Activated CD4-positive, alpha-beta T cell treated with anti-CD3 and anti-CD28 coated beads, Interleukin-2, amount 10 ng/mL, durations not matched to agents 7 days and 5 days (primary cell): ENCODE results near the gene MAG. TPM values are rescaled to one million over a fixed set of nuclear protein-coding genes. Genes with fewer than 3 reads are reported as not detected.

Experiments
- CTCF ChIA-PET: fragments of 350-600 bp; sonication (Branson Sonifier 250); formaldehyde crosslinking; loops from one replicate; lab custom pipeline; 2021; ENCODE audit warnings: antibody characterized with exemption; lab: Charles Lee
- POLR2A ChIA-PET: fragments of 350-600 bp; sonication (Branson Sonifier 250); formaldehyde crosslinking; loops from one replicate; lab custom pipeline; 2021; ENCODE audit warnings: antibody characterized with exemption; lab: Charles Lee
- DNase-seq: peaks from one replicate; pipeline ENCODE4 v3.0.0-alpha.2; 2020
- H3K27ac Mint-ChIP-seq: one replicate; pipeline ENCODE4 v1.8.0; 2021; ENCODE audit warnings: mild to moderate bottlenecking, moderate library complexity, mixed read lengths
- H3K27me3 Mint-ChIP-seq: one replicate; pipeline ENCODE4 v1.8.0; 2021; ENCODE audit warnings: mixed read lengths
- H3K36me3 Mint-ChIP-seq: one replicate; pipeline ENCODE4 v1.8.0; 2021; ENCODE audit warnings: low read depth, mixed read lengths
- H3K4me1 Mint-ChIP-seq: one replicate; pipeline ENCODE4 v1.8.0; 2021; ENCODE audit warnings: mixed read lengths
- H3K4me3 Mint-ChIP-seq: one replicate; pipeline ENCODE4 v1.8.0; 2021; ENCODE audit warnings: mild to moderate bottlenecking, moderate library complexity, mixed read lengths
- H3K9me3 Mint-ChIP-seq: one replicate; pipeline ENCODE4 v1.8.0; 2021; ENCODE audit warnings: mixed read lengths
- total RNA-seq, 2 experiments: library from RNA; stranded (reverse); gene quantifications; one replicate each; pipeline ENCODE4 v1.2.3, GENCODE V29; 2021

MAG gene
- total RNA-seq, 2 experiments from 2014 or later = not detected

DNA sequence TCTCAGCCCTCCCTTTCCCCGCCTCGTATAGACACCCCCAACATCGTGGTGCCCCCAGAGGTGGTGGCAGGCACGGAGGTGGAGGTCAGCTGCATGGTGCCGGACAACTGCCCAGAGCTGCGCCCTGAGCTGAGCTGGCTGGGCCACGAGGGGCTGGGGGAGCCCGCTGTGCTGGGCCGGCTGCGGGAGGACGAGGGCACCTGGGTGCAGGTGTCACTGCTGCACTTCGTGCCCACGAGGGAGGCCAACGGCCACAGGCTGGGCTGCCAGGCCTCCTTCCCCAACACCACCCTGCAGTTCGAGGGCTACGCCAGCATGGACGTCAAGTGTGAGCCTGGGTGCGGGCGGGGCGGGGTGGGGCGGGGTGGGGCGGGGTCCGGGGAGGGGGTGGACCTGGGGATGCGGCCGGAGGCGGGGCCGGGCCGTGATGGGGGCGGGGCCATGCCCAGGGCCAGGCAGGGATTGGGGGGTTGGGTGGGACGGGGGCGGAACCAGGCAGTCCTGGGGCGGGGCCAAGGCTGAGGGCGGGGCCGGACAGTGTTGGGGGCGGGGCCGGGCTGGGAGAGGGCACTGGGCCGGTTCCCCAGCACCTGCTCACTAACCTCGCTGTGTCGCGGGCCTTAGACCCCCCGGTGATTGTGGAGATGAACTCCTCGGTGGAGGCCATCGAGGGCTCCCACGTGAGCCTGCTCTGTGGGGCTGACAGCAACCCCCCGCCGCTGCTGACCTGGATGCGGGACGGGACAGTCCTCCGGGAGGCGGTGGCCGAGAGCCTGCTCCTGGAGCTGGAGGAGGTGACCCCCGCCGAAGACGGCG lies 7.8 kb downstream of the MAG start:
- Mint-ChIP-seq H3K27ac (no peak overlapping the region), H3K36me3 (no peaks in the 10 kb centered on the region), H3K4me3 (no peak overlapping the region), H3K4me1 (peaks cover 8% of the 10 kb centered on the region), H3K9me3 (no peaks in the 10 kb centered on the region), H3K27me3 (no peaks in the 10 kb centered on the region)
- POLR2A ChIA-PET = no interaction called here
- CTCF ChIA-PET = no interaction called here
- DNase-seq = no peak

DNA sequence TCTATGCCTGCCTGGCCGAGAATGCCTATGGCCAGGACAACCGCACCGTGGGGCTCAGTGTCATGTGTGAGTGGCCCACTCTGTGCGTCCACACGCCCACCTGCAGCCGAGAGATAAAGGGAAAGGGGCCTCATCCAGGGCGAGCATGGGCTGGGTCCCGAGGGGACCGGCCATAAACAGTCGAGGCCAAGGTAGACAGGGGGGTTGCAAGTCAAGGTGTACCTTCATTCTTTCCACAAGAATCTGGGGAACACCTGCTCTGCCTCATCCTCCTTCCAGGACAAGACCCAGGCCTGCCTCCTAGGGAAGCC lies 8.3 kb downstream of the MAG start:
- CTCF ChIA-PET = no interaction called here
- no peaks in the 10 kb centered on the region for H3K36me3 Mint-ChIP-seq
- H3K27me3 Mint-ChIP-seq = no peaks in the 10 kb centered on the region
- H3K27ac Mint-ChIP-seq = no peak overlapping the region
- no peak for DNase-seq
- H3K4me3 Mint-ChIP-seq = no peak overlapping the region
- no peaks in the 10 kb centered on the region for H3K9me3 Mint-ChIP-seq
- H3K4me1 Mint-ChIP-seq = peaks cover 8% of the 10 kb centered on the region
- POLR2A ChIA-PET = no interaction called here

DNA sequence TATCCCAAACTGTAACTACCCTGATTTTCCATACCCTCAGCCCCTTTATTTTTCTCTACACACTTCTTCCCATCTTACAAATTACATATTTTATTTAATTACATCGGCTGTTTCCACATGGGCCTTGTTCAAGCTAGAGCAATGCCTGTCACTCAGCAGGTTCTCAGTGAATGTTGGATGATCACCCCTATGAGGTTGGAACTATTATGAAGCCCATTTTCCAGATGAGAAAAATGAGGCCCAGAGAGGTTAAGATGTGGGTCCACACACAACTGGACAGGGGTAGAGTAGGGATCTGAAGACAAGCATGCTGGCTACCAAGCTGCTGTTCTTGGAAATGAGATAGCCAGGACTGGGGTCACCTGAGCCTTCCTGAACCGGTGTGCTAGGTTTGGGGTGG lies 10.0 kb downstream of the MAG start:
- POLR2A ChIA-PET = no interaction called here
- H3K4me3 Mint-ChIP-seq = no peak overlapping the region
- CTCF ChIA-PET = no interaction called here

DNA sequence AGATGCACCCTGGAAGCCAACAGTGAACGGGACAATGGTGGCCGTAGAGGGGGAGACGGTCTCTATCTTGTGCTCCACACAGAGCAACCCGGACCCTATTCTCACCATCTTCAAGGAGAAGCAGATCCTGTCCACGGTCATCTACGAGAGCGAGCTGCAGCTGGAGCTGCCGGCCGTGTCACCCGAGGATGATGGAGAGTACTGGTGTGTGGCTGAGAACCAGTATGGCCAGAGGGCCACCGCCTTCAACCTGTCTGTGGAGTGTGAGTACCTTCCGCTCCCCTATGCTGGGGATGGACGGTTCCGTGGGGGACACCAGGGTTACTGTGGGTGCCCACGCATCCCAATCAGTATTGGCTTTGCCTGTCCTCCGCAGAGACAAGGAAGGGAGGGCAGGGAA lies 10.5 kb downstream of the MAG start:
- no peaks in the 10 kb centered on the region for H3K4me1 Mint-ChIP-seq
- DNase-seq = no peak
- H3K36me3 Mint-ChIP-seq = no peaks in the 10 kb centered on the region
- no peaks in the 10 kb centered on the region for H3K9me3 Mint-ChIP-seq
- H3K27ac Mint-ChIP-seq = no peak overlapping the region
- H3K27me3 Mint-ChIP-seq = no peaks in the 10 kb centered on the region
- POLR2A ChIA-PET = no interaction called here
- H3K4me3 Mint-ChIP-seq = no peak overlapping the region
- CTCF ChIA-PET = no interaction called here

More for the DNA sequence above, 10.0 kb downstream of the MAG start:
- no peaks in the 10 kb centered on the region for H3K4me1 Mint-ChIP-seq
- no peaks in the 10 kb centered on the region for H3K36me3 Mint-ChIP-seq
- DNase-seq = no peak
- H3K9me3 Mint-ChIP-seq = no peaks in the 10 kb centered on the region
- H3K27ac Mint-ChIP-seq = no peak overlapping the region
- no peaks in the 10 kb centered on the region for H3K27me3 Mint-ChIP-seq

DNA sequence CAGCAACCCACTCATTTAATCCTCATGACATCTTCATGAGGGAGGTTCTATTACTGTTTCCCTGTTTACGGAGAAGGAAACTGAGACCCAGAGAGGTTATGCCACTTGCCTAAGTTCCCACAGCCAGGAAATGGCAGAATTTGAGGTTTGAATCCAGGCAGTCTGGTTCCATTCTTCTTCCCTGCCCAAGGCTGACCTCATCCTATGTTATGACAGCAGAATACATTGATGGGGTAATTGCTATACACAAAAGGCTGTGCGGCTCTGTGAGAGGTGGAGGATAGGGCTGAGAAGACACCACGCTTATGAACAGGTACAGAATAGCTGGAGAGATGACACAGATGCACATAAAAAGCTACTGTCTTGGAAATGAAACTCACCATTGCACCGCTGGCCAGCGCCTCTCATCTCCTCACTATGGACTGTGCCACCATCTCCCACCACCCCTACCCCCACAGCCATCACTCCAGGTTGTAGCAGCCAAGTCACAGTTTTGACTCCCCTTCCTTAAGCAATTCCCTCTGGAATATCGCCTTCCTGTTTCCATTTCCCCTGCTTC lies 11.5 kb downstream of the MAG start:
- DNase-seq = no peak
- ChIA-PET CTCF (interaction anchor here (1.3 kb wide), 1 partner anchor 9 kb away, joined by 5 read pairs; no protein-coding TSS in a partner anchor), POLR2A (no interaction called here)
- H3K4me1 Mint-ChIP-seq = no peaks in the 10 kb centered on the region
- no peak overlapping the region for H3K27ac Mint-ChIP-seq
- no peaks in the 10 kb centered on the region for H3K36me3 Mint-ChIP-seq
- H3K9me3 Mint-ChIP-seq = no peaks in the 10 kb centered on the region
- H3K4me3 Mint-ChIP-seq = no peak overlapping the region
- no peaks in the 10 kb centered on the region for H3K27me3 Mint-ChIP-seq

DNA sequence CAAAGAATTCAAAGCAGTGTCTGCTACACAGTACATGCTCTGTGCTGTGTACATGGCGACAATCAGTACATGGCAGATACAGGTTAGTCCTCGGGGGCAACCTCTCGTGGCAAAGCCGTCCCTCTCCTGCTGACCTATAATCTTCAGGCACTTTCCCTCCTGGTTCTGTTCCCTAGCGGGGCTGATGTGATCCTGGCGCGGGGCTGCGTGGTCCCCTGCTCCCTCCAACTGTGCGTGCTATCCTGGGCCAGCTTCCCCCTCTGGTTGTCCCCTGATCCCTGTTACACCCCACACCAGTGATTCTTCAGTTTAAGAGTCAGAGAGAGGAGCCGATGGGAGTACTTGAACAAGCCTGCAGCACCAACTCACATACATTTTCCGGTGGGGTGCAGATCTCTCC lies 12.1 kb downstream of the MAG start:
- Mint-ChIP-seq H3K36me3 (no peaks in the 10 kb centered on the region), H3K27ac (no peak overlapping the region), H3K4me1 (no peaks in the 10 kb centered on the region), H3K27me3 (no peaks in the 10 kb centered on the region), H3K4me3 (no peak overlapping the region), H3K9me3 (no peaks in the 10 kb centered on the region)
- DNase-seq = no peak
- ChIA-PET POLR2A (no interaction called here), CTCF (interaction anchor here (1.3 kb wide), 1 partner anchor 10 kb away, joined by 5 read pairs; no protein-coding TSS in a partner anchor)

DNA sequence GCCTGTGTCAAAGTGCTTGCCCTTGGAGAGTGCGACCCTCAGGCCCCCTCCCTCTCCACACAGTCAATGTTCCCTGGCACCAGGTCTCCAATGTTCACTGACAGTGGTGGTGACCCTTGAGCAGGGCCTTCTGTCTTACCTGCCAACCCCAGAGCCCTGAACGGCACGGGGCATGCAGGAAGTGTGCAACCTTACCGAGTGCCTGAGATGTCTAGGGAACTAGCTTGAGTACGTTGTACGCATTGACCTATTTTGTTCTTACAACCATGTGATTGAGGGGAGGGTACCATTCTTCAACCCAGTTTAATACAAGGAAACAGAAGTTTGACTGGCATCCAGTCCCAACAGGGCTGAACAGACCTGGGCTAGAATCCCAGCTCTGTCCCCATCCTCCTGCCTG lies 13.2 kb downstream of the MAG start:
- POLR2A ChIA-PET = no interaction called here
- no peak for DNase-seq
- Mint-ChIP-seq H3K4me3 (no peak overlapping the region), H3K4me1 (no peaks in the 10 kb centered on the region), H3K36me3 (no peaks in the 10 kb centered on the region), H3K9me3 (no peaks in the 10 kb centered on the region), H3K27me3 (no peaks in the 10 kb centered on the region), H3K27ac (no peak overlapping the region)
- CTCF ChIA-PET = interaction anchor here (0.6 kb wide), 1 partner anchor 347 kb away, joined by 3 read pairs; no protein-coding TSS in a partner anchor

DNA sequence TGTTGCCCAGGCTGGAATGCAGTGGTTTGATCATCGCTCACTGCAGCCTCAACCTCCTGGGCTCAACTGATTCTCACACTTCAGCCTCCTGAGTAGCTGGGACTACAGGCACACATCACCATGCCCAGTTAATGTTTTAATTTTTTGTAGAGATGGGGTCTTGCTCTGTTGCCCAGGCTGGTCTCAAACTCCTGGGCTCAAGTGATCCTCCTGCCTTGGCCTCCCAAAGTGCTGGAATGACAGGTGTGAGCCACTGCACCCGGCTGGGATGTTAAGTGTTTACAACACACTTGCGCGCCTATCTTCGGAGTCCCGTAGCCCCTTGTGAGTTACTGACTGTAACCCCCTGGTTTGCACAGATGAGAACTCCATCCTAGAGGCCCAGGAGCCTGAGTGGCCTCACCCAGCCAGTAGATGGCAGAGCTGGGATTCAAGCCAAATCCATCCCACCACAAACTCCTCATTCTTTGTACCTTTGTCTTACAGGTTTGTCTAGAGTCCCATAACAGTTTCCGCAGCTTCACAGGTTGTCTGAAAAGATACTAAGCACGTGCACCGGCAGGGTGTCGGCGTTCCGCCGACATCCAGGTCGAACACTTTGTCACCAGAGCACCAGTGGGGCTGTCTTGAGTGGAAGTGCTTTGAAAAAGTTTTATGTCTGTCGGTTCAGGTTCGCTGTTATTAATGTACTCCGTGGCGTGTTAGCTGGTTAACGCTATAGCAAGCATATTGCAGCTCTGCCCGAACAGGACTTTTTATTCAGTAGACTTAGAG lies 14.7 kb downstream of the MAG start:
- Mint-ChIP-seq H3K27ac (no peak overlapping the region), H3K4me1 (peaks cover 3% of the 10 kb centered on the region), H3K27me3 (no peaks in the 10 kb centered on the region), H3K4me3 (no peak overlapping the region), H3K9me3 (no peaks in the 10 kb centered on the region), H3K36me3 (no peaks in the 10 kb centered on the region)
- ChIA-PET CTCF (interaction anchor here (0.7 kb wide), 1 partner anchor 159 kb away, joined by 3 read pairs; no protein-coding TSS in a partner anchor), POLR2A (no interaction called here)
- DNase-seq = no peak

DNA sequence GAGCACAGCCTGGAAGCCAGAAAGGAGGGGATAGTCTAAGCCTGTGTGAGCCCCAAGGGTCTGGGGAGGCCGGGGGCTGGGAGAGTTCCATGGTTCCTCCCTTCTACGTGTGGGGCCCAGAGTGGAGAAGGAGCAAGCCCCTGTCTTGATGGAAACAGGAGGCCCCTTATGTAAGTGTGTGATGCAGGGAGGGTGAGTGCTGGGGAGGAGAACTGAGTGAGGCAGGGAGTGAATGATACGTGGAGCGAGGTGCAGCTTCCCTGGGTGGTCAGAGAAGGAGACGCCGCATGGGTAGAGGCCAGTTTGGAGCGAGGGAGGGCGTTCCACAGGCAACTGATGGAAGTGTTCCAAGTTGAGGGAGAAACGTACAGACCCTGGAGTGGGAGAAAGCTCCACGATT lies 16.0 kb downstream of the MAG start:
- H3K4me1 Mint-ChIP-seq = peaks cover 3% of the 10 kb centered on the region
- ChIA-PET CTCF (interaction anchor here (1.2 kb wide), 1 partner anchor 26 kb away, joined by 4 read pairs; no protein-coding TSS in a partner anchor), POLR2A (no interaction called here)
- no peak for DNase-seq
- no peak overlapping the region for H3K4me3 Mint-ChIP-seq
- H3K9me3 Mint-ChIP-seq = no peaks in the 10 kb centered on the region
- no peaks in the 10 kb centered on the region for H3K36me3 Mint-ChIP-seq
- no peaks in the 10 kb centered on the region for H3K27me3 Mint-ChIP-seq
- peak overlapping the region; percentile 38 for H3K27ac Mint-ChIP-seq

DNA sequence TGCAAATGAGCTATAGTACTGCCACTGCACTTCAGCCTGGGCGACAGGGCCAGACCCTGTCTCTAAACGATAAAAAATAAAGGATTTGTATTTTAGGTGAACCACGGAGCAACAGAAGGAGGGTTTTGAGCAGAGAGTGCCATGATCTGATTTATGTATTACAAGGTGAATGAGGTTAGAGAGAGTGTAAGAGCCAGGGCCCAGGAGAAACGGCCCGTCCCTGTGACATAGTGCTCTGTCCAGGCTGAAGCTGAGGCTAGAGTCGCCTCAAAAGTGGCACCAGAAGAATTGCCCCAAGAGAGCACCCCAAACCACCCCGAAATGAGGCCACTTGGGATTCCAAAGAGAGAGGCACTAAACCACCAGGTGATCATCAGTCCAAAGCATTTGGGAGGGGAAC lies 16.9 kb downstream of the MAG start:
- ChIA-PET CTCF (no interaction called here), POLR2A (no interaction called here)
- no peak overlapping the region for H3K4me3 Mint-ChIP-seq
- peaks cover 3% of the 10 kb centered on the region for H3K4me1 Mint-ChIP-seq
- no peak for DNase-seq
- no peaks in the 10 kb centered on the region for H3K36me3 Mint-ChIP-seq
- peaks cover 2% of the 10 kb centered on the region for H3K27me3 Mint-ChIP-seq
- no peak overlapping the region for H3K27ac Mint-ChIP-seq
- H3K9me3 Mint-ChIP-seq = no peaks in the 10 kb centered on the region

DNA sequence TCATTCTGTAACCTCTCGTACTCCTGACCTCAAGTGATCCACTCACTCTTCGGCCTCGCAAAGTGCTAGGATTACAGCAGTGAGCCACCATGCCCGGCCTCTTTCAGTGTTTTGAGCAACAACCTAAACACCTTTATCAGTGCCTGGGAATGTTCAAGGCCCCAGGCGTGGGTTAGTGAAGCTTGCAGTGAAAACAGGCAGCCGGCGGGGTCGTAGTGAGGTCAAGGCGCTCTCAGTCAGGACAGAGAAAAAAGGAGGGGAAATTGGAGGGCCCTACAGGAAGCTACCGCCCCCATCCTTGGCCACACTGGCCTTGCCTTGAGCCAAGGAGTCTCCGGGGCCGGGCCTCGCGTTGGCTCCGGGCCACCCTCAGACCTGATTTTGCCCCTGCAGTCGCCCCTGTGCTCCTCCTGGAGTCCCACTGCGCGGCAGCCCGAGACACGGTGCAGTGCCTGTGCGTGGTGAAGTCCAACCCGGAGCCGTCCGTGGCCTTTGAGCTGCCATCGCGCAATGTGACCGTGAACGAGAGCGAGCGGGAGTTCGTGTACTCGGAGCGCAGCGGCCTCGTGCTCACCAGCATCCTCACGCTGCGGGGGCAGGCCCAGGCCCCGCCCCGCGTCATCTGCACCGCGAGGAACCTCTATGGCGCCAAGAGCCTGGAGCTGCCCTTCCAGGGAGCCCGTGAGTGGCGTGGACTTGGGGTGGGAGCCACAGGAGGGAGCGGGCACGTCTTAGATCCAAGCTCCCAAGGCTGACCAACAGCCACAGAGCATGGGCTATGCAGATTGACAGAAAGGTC lies 17.7 kb downstream of the MAG start:
- Mint-ChIP-seq H3K4me1 (peaks cover 3% of the 10 kb centered on the region), H3K36me3 (no peaks in the 10 kb centered on the region), H3K27me3 (peaks cover 4% of the 10 kb centered on the region), H3K4me3 (no peak overlapping the region), H3K27ac (no peak overlapping the region), H3K9me3 (no peaks in the 10 kb centered on the region)
- POLR2A ChIA-PET = no interaction called here
- CTCF ChIA-PET = no interaction called here
- DNase-seq = no peak

DNA sequence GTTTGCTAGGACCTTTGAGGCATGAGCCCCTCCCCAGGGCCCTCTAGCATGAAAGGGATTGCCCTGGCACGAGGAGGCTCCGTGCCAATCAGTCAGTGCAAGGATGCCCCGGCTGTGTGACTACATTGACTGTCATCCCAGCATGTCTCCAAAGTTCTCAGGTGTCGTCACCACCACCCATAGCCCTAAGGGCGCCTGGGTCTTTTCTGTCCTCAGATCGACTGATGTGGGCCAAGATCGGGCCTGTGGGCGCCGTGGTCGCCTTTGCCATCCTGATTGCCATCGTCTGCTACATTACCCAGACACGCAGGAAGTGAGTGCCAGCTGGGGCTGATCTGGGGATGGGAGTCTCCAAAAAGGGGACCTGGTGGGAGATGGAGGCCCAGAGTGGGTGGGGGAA lies 18.4 kb downstream of the MAG start:
- peaks cover 3% of the 10 kb centered on the region for H3K4me1 Mint-ChIP-seq
- no peaks in the 10 kb centered on the region for H3K36me3 Mint-ChIP-seq
- ChIA-PET POLR2A (no interaction called here), CTCF (no interaction called here)
- H3K4me3 Mint-ChIP-seq = no peak overlapping the region
- H3K27me3 Mint-ChIP-seq = peaks cover 4% of the 10 kb centered on the region
- no peak for DNase-seq
- no peak overlapping the region for H3K27ac Mint-ChIP-seq
- H3K9me3 Mint-ChIP-seq = no peaks in the 10 kb centered on the region
